DMS114 treated with DMSO at 0.1 percent for 48 hours (cell line): ENCODE data around the gene BBX.
"Not testable (repeated sequence)": the region's sequence is repeated elsewhere in the genome, so short reads cannot be mapped to it uniquely, and the experiment has no call there.

ENCODE experiments used
- DNase-seq: peaks from one replicate; lab custom pipeline; 2025; ENCODE audit not compliant: unreplicated experiment; lab: John Stamatoyannopoulos, UW

The BBX gene

GRCh38 chr3:107833722-107834416 is 311.1 kb downstream of the BBX start:
- DNase-seq, result no peak

GRCh38 chr3:107835001-107835400 is 312.2 kb downstream of the BBX start:
- DNase-seq, result not testable (repeated sequence)

- DNase-seq, result no peak
Observed at GRCh38 chr3:107837895-107838612, 315.3 kb downstream of the BBX start.

DNA sequence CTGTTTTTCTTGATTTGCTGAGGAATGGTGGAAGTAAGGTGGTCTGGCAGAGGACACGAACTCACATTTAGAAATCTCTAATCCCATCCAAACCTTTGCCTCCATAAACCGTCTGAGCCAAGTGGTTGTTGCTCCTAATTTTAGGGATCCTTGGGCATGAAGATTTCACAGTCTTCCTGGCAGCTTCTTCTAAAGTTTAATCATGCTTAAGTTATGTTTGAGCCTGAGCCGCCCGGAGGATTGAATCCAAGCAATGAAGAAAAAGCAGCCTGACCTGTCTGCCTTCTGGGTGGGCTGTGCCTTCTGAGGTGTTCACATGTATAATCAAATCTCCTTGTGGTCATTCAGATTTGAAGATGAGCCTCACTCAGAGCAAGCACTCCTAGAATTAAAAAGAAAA is 319.1 kb downstream of the BBX start:
- DNase-seq, result no peak

GRCh38 chr3:107842940-107843339 is 320.2 kb downstream of the BBX start:
- no peak for DNase-seq

DNA sequence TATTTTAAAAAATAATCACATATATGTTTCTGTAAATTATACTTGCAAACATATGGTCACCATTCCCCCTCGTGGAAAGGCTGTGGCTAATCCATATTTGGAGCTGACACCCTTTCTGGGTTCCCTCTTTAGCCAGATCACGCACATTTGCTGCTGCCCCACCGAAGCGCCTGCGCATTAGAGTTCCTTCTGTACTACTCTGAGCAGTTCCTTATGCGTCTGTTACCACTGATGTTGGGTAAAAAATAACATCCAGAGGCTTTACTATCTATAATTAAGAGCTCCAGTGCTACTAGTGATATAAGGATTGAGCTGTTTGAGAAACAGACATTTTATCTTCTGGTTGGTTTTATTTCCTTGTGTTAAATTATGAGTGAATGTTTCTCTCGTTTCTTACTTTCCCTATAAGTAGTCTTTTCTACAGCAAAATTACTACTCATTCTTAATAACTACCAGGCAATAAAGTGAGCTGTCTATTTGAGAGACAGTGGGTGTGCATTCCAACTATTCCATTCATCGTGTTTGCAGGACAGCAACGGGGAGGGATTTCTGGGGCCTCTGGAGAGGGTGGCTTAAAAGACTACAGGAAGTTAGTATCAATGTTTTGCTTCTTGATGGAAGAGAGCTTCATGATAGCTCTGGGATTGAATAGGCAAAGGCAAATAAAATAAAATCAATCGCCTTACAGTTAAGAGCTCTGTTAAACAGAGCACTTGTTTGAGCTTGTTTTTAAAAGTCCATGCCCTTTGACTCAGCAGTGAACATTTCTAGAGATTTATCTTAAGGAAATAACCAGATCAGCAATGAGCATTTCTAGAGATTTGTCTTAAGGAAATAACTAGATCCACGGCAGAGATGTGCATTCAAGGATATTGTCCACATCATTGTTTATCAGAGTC is 322.9 kb downstream of the BBX start:
- no peak for DNase-seq

- no peak for DNase-seq
Observed at GRCh38 chr3:107846279-107846852, 323.6 kb downstream of the BBX start.

GRCh38 chr3:107847791-107848190 is 325.0 kb downstream of the BBX start:
- DNase-seq, result no peak

- no peak for DNase-seq
Observed at GRCh38 chr3:107848351-107848915, 325.7 kb downstream of the BBX start.

DNA sequence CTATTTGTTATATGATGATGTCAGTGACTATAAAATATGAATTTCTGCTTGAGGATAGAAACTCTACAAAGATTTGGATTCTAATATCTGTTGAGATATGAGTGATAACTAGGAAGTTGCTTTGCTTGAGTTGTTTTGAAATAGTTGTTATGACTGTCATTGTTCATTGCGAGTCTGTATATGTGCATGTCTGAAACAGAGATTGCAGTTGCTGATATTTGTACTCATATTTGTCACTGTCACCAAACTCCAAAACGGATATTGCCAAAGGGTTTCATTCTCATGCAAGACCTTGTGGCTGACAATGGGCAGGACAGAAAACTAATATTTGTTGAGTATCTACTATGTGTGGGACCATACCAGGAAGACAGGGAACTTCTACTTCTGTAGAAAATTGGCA is 327.9 kb downstream of the BBX start:
- no peak for DNase-seq

DNA sequence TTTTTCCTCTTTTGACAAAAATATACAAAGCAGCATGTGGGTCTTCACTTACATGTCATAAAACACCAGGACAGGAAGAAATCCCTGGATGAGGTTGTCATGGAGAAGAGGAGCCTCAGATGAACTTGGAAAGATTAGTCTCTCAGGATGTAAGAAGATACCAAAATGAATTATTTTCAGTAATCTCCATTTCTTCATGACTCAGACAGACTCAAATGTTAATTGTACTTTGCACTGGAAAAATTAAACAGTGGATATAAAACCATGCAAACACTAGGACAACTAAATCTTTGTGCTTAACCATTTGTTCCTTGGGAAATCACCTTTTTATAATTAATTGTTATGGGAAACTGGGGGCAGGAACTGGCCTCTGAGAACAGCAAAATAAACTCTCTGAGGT is 331.1 kb downstream of the BBX start:
- no peak for DNase-seq

DNA sequence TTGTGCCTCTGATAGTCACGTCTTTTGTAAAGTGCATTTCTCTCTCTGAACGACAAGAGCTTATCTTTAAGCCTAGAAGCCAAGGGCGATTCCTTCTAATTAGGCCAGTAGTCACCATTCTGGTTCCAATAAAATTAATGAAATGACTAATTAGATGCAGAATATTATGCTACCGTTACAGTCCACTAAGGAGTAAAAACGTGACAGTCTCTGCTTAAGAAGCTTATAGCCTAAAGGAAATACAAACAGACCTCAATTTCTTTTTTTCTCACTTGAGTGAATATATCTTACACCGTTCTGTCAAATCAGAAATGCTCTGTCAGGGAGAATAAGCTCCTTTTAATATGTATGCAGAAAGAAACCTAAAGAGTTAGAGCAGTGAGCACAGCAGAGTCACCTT is 332.0 kb downstream of the BBX start:
- DNase-seq, result no peak

GRCh38 chr3:107855710-107856109 is 332.9 kb downstream of the BBX start:
- DNase-seq, result no peak

DNA sequence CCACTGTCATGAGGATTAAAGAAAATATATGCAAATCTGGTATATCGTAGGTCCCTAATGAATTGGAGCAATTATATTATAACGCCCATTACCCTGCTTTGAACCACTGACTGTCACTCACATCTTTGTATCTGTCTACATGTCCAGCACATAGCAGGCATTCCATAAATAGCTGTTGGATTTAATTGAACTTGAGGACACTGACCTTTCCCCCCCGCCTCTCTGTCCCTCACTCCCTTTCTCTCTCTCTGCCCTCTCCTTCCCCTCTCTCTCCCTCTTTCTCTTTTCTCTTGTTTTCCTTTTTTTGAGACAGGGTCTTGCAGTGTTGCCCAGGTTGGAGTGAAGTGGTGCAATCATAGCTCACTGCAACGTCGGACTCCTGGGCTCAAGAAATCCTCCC is 335.1 kb downstream of the BBX start:
- no peak for DNase-seq

- no peak for DNase-seq
Observed at GRCh38 chr3:107858876-107859275, 336.1 kb downstream of the BBX start.
